Stomach (tissue), 9 donors: ENCODE results near the gene CREB3L1. TPM values are rescaled to one million over a fixed set of nuclear protein-coding genes. Genes with fewer than 3 reads are reported as not detected.

ENCODE experiments used
- DNase-seq, 2 donors: peaks; one replicate each; pipeline versions ENCODE4 v3.0.0 to v3.0.0-alpha.2; 2013 to 2019
- H3K27ac ChIP-seq, 5 donors: fragments of 200-600 bp in 4 of 5; sonication (generic) in 4 of 5; one replicate each; pipeline ENCODE4 v1.5.1; 2013 to 2019; ENCODE audit warnings: mild to moderate bottlenecking in 1 of 5, moderate library complexity in 1 of 5
- H3K27me3 ChIP-seq, 3 donors: fragments of 200-600 bp; sonication (generic); one replicate each; pipeline ENCODE4 v1.5.1; 2017 to 2019; ENCODE audit warnings: mixed run types in 1 of 3
- H3K36me3 ChIP-seq, 4 donors: fragments of 200-600 bp; sonication (generic); 1 replicate in 3 of 4; 2 replicates in 1 of 4; pipeline ENCODE4 v1.5.1; 2016 to 2019
- H3K4me1 ChIP-seq, 4 donors: fragments of 200-600 bp; sonication (generic); one replicate each; pipeline ENCODE4 v1.5.1; 2016 to 2019
- H3K4me3 ChIP-seq, 4 donors: fragments of 200-600 bp; sonication (generic) in 3 of 4; one replicate each; pipeline ENCODE4 v1.5.1; 2016 to 2019; ENCODE audit warnings: mild to moderate bottlenecking in 1 of 4
- H3K9me3 ChIP-seq, 4 donors: fragments of 200-600 bp; sonication (generic); one replicate each; pipeline ENCODE4 v1.5.1; 2016 to 2019
- CTCF ChIP-seq, 7 experiments: fragments of 450-650 bp in 4 of 7; fragments of 200-600 bp in 3 of 7; sonication (generic) in 3 of 7; IDR thresholded peaks; one replicate each; pipeline ENCODE4 v1.5.1; 2016 to 2019; ENCODE audit warnings: antibody characterized with exemption in 7 of 7, control low read depth in 2 of 7, mild to moderate bottlenecking in 1 of 7
- EP300 ChIP-seq: sonication (generic); formaldehyde crosslinking; IDR thresholded peaks from one replicate; pipeline ENCODE4 v1.6.1; 2017; ENCODE audit warnings: antibody characterized with exemption
- POLR2A ChIP-seq, 4 donors: fragments of 450-650 bp; IDR thresholded peaks; one replicate each; pipeline ENCODE4 v1.6.1; 2016; ENCODE audit warnings: antibody characterized with exemption in 4 of 4, control low read depth in 2 of 4, mild to moderate bottlenecking in 1 of 4, moderate library complexity in 1 of 4
- POLR2AphosphoS5 ChIP-seq, 3 donors: sonication (generic); formaldehyde crosslinking; IDR thresholded peaks; one replicate each; pipeline ENCODE4 v1.6.1; 2016; ENCODE audit warnings: antibody characterized with exemption in 3 of 3
- WGBS, 5 donors: extraction: QIAGEN DNeasy Blood & Tissue Kit in 3 of 5; methylation state at CpG; one replicate each; pipeline versions ENCODE4 v1.1.5 to v1.1.7; 2013 to 2018; 5-methylcytosine and 5-hydroxymethylcytosine counted together
- intact Hi-C: fragments of 100-400 bp; cut with DNase I; formaldehyde crosslinking; loops from one replicate; pipeline ENCODE4 v1.15.1; 2023; ENCODE audit warnings: low total_unique reads
- polyA plus RNA-seq, 3 donors: library from polyadenylated mRNA; stranded (reverse); fragments of 200-250 nt; gene quantifications; one replicate each; pipeline ENCODE4 v1.2.3, GENCODE V29; 2013
- total RNA-seq, 5 donors: library from RNA; depleted of rRNA; stranded (reverse); fragments of >200 nt; gene quantifications; one replicate each; pipeline versions ENCODE4 v1.1.0 to v1.2.3, GENCODE V29; 2014 to 2016
- donor health status: healthy with polysubstance abuse.
- donor health status: Bipolar disorder and iron deficiency.
- donor health status: healthy.

The CREB3L1 gene
- total and polyA plus RNA-seq, 8 donors, result 21.0 to 125 (median 48.4) TPM

GRCh38 chr11:46308631-46309419 lies 31.4 kb downstream of the CREB3L1 start:
- Histone ChIP-seq H3K36me3 (peaks cover 17 to 74% (median 58%) of the 10 kb centered on the region in 4 donors), H3K9me3 (no peaks in the 10 kb centered on the region), H3K4me3 (no peak overlapping the region), H3K4me1 (peaks cover 0 to 8% (median 6%) of the 10 kb centered on the region in 4 donors), H3K27me3 (no peaks in the 10 kb centered on the region), H3K27ac (peak overlapping the region in 1 of 5 donors; percentile 18)
- TF ChIP-seq CTCF (IDR thresholded peaks at IDR 0.05) (peak in 5 of 7 experiments; percentile 65 to 85 (median 81)), POLR2A (IDR thresholded peaks at IDR 0.05) (no peak), EP300 (no peak), POLR2AphosphoS5 (IDR thresholded peaks at IDR 0.05) (no peak)
- 30 to 36% (median 33%) methylated on average over 9 to 12 of the region's 12 CpGs for WGBS, 5 donors
- DNase-seq, result peak; percentile 79 to 88
- intact Hi-C loops, result loop anchor here (5.0 kb wide), 1 partner anchor 72 kb away; no protein-coding TSS in a partner anchor

GRCh38 chr11:46309814-46310259 lies 32.4 kb downstream of the CREB3L1 start:
- no peak for DNase-seq
- Histone ChIP-seq H3K36me3 (peaks cover 17 to 72% (median 56%) of the 10 kb centered on the region in 4 donors), H3K9me3 (no peaks in the 10 kb centered on the region), H3K27me3 (no peaks in the 10 kb centered on the region), H3K4me1 (peaks cover 0 to 11% (median 8%) of the 10 kb centered on the region in 4 donors), H3K4me3 (no peak overlapping the region), H3K27ac (no peak overlapping the region)
- TF ChIP-seq CTCF (IDR thresholded peaks at IDR 0.05) (no peak), EP300 (no peak), POLR2A (IDR thresholded peaks at IDR 0.05) (no peak), POLR2AphosphoS5 (IDR thresholded peaks at IDR 0.05) (no peak)
- 38 to 64% (median 52%) methylated on average over 4 of the region's 4 CpGs for WGBS, 5 donors
- intact Hi-C loops, result loop anchor here (5.0 kb wide), 1 partner anchor 73 kb away; no protein-coding TSS in a partner anchor

GRCh38 chr11:46315033-46315738 lies 37.7 kb downstream of the CREB3L1 start:
- DNase-seq, result peak; percentile 78 to 86
- Histone ChIP-seq H3K4me3 (no peak overlapping the region), H3K9me3 (no peaks in the 10 kb centered on the region), H3K36me3 (peaks cover 40 to 90% (median 79%) of the 10 kb centered on the region in 4 donors), H3K4me1 (peaks cover 12 to 28% (median 15%) of the 10 kb centered on the region in 4 donors), H3K27ac (peak overlapping the region; percentile 16 to 60 (median 51)), H3K27me3 (no peaks in the 10 kb centered on the region)
- intact Hi-C loops, result loop anchor here (5.0 kb wide), 1 partner anchor 73 kb away; no protein-coding TSS in a partner anchor
- WGBS, 5 donors, result 23 to 38% (median 33%) methylated on average over 16 of the region's 16 CpGs
- TF ChIP-seq CTCF (IDR thresholded peaks at IDR 0.05), result peak in 5 of 7 experiments; percentile 85 to 97 (median 94)
- TF ChIP-seq POLR2AphosphoS5 (IDR thresholded peaks at IDR 0.05), result peak in 1 of 3 donors; percentile 35
- TF ChIP-seq EP300, result no peak
- no peak for TF ChIP-seq POLR2A (IDR thresholded peaks at IDR 0.05)
